SK-N-MC (cell line): ENCODE results near the gene CACNA1A.

Source experiments
- EZH2 ChIP-seq: fragments of 200-600 bp; sonication (generic); IDR thresholded peaks from one replicate; pipeline ENCODE4 v1.6.1; 2017; ENCODE audit warnings: antibody characterized with exemption
- FOXP2 ChIP-seq: optimal IDR thresholded peaks from 2 replicates; pipeline ENCODE3; 2011; ENCODE audit warnings: mild to moderate bottlenecking, moderate library complexity; ENCODE audit not compliant: insufficient read depth; ENCODE audit errors: extremely low read length, control extremely low read depth
- POLR2AphosphoS5 ChIP-seq: IDR thresholded peaks from 2 replicates; pipeline ENCODE4 v1.6.1; 2012; ENCODE audit warnings: mild to moderate bottlenecking, low read depth, low read length, borderline replicate concordance

- TF ChIP-seq EZH2 (no peak), POLR2AphosphoS5 (no peak), FOXP2 (no peak)
These were observed 211.3 kb downstream of the CACNA1A start for GRCh38 chr19:13294812-13295567.
